Stimulated activated CD8-positive, alpha-beta memory T cell treated with anti-CD3 and anti-CD28 coated beads, Interleukin-7, amount 100 ng/mL, for 1 hour (primary cell): ENCODE measurements around the gene RLN2.
"Not testable (repeated sequence)": the region's sequence is repeated elsewhere in the genome, so short reads cannot be mapped to it uniquely, and the experiment has no call there.

Source experiments
- DNase-seq, 2 donors: peaks; one replicate each; pipeline ENCODE4 v3.0.0-alpha.2; 2020; ENCODE audit warnings: low read depth in 2 of 2

Gene RLN2, protein sequence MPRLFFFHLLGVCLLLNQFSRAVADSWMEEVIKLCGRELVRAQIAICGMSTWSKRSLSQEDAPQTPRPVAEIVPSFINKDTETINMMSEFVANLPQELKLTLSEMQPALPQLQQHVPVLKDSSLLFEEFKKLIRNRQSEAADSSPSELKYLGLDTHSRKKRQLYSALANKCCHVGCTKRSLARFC

DNA sequence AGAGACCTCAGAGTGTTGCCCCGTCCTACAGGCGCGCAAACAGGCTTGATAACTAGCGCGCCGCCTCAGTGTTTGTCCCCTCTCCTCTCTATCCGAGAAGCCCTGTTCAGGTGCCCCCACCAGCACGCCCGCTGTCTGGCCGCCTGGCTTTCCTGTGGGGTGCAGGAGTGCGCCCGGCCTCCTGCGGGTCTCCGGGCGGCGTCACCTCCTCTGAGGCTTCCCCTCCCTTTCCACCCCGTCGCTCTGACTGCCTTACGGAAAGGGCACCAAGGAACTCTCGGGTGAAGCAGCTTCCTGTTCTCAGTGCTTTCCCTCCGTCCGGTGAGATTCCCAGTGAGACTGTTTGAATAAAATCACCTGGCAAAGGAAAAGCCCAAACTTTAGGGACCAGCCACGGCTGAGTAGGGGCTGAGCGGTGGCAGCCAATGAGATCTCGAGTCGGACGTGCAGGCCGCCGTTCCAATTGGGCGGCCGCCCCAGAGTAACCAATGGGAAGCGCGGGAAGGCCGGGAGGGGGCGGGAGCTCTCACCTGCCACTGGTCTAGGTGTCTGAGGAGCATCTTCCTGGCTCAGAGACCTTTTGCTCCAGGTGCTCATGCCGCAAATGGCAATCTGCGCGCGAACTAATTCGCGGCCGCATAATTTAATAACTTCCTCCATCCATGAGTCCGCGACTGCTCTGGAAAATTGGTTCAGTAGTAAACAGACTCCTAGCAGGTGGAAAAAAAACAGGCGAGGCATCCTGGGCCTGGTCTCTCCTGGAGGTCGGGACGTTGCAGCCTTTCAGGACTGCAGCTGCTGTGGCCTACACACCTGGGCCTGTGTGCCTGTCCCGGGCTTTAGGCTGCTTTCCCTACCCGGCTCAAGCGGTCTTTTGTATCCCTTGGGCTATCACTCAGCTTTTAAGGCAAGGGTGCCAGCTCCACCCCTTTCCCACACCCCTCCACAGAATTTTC lies at the start of gene RLN2:
Gene RLN2 (minus strand): TSS at position 877 of the 956 bp plus-strand sequence. CDS start 136 bp downstream, at position 741.
- DNase-seq = not testable (repeated sequence)

DNA sequence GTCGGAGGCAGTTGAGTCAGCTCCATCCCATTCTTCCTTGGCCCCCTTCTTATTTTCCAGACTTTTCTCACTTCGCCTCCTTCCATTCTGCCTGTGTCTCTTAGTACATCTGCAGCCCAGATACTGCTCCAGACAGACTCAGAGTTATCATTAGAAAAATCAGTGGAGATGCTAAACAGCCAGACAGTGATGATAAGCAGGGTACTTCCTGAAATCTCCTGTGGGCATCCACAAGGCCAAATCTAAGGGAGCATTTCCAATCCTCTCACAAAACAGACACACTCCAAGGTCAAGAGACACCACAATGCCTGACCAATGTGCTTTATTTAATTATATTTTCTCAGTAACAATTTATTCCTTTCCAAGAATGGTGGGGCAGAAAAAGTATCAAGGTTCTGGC lies 49.7 kb upstream of the RLN2 start:
- no peak for DNase-seq

DNA sequence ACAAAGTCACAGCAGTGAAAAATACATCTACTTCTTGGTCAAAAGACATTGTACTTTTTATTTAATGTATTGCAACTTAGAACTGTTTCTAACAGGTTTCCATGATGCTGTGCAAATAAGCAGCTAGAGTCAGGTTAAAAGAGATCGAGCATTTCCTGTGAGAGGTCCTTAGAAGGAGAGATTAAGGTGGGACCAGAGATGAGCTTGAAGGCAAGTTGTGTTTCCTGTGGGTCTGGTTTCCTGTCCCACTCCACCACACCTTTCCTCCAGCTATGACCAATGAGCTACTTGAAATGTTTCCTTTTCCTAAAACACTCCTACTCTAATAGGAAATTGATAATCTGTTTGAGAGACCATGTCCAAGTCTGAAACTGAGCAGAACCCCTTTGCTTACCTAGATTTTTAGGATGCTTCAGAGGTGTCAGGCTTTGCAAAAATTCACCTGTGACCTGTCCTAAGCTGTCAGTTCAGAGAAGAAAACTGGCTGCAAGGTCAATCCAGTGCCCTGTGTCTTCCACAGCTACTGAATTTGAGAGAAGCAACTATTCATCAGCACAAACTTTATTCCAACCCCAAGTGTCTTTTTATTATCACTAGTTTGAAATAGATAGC lies 48.2 kb upstream of the RLN2 start:
- DNase-seq = no peak

DNA sequence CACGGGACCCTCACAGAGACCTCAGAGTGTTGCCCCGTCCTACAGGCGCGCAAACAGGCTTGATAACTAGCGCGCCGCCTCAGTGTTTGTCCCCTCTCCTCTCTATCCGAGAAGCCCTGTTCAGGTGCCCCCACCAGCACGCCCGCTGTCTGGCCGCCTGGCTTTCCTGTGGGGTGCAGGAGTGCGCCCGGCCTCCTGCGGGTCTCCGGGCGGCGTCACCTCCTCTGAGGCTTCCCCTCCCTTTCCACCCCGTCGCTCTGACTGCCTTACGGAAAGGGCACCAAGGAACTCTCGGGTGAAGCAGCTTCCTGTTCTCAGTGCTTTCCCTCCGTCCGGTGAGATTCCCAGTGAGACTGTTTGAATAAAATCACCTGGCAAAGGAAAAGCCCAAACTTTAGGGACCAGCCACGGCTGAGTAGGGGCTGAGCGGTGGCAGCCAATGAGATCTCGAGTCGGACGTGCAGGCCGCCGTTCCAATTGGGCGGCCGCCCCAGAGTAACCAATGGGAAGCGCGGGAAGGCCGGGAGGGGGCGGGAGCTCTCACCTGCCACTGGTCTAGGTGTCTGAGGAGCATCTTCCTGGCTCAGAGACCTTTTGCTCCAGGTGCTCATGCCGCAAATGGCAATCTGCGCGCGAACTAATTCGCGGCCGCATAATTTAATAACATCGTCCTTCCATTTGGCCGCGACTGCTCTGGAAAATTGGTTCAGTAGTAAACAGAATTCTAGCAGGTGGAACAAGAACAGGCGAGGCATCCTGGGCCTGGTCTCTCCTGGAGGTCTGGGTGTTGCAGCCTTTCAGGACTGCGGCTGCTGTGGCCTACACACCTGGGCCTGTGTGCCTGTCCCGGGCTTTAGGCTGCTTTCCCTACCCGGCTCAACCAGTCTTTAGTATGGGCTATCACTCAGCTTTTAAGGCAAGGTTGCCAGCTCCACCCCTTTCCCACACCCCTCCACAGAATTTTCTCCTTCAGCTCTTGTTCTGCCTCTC lies 34.8 kb upstream of the RLN2 start, which contains the start of gene RLN1:
Gene RLN1 (minus strand): TSS at position 885 of the 990 bp plus-strand sequence. CDS start 130 bp downstream, at position 755.
- DNase-seq = not testable (repeated sequence)

DNA sequence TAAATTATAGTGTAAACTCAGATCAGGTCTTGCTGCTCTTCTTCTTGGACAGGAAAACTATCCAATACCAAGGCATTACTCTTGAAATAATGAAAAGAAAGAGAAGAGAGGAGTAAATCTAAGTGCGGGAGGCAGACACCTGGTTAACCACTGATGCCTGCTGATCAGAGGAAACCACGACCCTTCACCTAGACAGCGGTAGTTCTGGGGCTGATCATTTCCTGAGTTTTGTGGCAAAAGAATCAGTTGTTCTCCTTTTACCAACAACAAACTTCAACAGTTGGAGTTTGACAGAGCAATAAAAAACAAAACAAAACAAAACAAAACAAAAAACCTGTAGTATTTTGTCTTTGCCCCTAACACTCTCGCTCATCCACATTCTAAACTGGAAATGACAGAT lies 32.2 kb upstream of the RLN2 start:
- DNase-seq = no peak

DNA sequence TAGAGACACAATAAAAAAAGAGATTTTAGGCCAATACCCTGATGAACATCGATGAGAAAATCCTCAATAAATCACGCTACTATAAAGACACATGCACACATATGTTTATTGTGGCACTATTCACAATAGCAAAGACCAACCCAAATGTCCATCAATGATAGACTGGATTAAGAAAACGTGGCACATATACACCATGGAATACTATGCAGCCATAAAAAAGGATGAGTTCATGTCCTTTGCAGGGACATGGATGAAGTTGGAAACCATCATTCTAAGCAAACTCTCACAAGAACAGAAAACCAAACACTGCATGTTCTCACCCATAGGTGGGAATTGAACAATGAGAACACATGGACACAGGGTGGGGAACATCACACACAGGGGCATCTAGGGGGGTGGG lies 26.8 kb upstream of the RLN2 start:
- not testable (repeated sequence) for DNase-seq

DNA sequence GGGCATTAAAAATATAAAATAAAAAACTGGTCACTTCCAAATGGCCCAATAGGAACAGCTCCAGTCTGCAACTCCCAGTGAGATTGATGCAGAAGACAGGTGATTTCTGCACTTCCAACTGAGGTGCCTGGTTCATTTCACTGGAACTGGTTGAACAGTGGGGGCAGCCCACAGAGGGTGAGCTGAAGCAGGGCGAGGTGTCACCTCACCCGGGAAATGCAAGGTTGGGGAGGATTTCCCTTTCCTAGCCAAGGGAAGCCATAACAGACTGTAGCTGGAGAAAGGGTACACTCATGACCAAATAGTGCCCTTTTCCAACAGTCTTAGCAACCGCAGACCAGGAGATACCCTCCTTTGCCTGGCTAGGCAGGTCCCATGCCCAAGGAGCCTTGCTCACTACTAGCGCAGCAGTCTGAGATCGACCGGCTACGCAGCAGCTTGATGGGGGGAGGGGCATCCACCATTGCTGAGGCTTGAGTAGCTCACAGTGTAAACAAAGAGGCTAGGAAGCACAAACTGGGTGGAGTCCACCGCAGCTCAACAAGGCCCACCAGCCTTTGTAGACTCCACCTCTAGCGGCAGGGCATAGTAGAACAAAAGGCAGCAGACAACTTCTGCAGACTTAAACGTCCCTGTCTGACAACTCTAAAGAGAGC lies 22.5 kb upstream of the RLN2 start:
- DNase-seq = no peak

DNA sequence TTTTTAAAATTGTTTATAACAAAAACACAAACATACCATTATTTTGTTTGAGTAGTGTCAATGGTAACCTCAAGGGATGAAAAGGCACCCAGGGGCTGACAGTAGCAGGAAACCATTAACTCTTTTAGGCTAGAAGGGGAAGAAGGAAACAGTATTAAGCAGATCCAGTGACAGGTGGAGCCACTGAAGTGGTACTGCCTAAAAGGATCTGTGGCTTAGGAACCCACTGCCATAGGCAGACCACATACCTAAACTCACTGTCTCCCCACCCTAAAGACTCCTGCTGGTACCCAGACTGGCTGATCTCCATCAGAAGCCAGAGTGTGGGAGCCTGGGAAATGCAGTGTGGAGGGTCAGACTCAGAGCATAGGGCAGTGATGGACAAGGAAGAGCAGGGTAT lies 21.7 kb upstream of the RLN2 start:
- DNase-seq = no peak

DNA sequence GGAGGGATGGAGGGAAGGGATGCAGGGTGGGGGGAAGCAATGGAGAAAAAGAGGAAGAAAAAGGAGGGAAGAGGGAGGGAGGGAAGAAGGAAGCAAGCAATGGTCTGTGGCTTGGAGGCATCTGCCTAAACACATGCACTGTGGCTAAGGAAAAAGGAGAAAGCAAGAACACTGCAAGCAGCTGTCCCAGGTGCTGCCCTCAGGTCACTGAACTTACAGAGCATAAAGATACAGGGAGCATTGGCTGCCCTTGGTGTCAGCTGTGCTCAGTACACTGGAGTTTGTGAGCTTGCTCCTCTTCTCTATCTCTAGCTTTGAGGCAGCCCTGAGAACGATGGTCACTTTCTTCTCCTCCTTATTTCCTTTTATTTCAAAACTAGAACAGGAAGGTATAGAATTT lies 17.1 kb upstream of the RLN2 start:
- DNase-seq = not testable (repeated sequence)

DNA sequence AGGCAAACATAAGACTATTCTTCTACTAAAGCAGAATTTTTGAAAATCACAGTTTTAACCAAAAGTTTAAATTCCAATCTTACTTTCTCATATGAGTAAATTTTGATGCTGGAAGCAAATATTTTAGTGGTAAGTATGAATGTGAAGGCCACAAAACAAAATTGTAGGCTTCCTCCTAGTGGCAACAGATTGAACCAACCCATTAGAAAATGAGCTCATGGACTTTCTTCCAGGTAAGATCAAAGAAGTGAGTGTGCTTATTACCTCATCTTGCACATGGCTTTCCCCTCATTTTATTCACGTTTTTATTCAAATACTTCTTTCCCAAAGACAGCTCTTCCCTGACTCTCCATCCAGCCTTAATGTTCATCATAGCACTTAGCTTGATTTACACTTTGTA lies 16.5 kb upstream of the RLN2 start:
- no peak for DNase-seq

DNA sequence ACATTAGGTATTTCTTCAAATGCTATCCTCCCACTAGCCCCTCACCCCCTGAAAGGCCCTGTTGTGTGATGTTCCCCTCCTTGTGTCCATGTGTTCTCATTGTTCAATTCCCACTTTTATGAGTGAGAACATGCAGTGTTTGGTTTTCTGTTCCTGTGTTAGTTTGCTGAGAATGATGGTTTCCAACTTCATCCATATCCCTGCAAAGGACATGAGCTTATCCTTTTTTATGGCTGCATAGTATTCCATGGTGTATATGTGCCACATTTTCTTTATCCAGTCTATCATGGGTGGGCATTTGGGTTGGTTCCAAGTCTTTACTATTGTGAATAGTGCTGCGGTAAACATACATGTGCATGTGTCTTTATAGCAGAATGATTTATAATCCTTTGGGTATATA lies 11.9 kb upstream of the RLN2 start:
- DNase-seq = not testable (repeated sequence)

DNA sequence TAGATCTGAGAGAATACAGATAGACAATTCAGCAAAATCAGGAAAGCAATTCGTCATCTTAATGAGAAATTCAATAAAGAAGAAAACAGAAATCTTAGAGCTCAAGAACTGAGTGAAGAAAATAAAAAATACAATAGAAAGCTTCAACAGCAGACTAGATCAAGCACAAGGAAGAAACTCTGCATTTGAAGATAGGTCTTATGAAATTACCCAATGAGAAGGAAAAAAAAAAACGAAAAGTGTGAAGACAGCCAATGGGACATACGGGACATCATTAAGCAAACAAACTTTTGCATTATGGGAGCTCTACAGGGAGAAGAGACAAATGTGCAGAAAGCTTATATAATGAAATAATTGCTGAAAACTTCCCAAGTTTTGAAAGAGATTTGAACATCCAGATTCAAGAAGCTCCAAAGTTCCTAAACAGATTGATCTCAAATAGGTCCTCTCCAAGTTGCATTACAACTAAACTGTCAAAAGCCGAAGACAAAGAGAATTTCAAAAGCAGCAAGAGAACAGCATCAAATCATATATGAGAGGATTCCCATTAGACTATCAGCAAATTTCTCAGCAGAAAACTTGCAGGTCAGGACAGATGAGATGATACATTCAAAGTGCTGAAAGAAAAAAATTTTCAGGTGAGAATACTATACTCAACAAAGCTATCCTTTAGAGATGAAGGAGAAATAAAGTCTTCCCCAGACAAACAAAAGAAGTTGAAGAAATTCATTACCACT lies 10.8 kb upstream of the RLN2 start:
- no peak for DNase-seq

DNA sequence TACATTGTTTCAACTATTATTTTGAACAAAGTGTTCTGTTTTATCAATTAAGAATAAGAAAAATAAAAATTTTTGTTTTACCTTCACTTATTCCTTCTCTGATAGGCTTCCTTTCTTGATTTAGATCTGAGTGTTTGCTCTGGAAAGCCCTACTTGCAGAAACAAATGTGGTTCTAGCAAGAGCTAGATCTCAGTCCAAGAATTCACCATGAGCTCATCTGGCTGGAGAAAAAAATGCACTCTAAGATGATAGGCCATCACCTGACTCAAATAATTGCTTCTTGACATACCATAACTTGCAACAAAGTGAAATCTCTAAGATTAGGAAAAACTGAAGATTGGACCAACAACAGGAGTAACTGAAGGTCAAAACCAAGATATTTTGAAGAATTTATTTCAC lies 6.3 kb upstream of the RLN2 start:
- no peak for DNase-seq

DNA sequence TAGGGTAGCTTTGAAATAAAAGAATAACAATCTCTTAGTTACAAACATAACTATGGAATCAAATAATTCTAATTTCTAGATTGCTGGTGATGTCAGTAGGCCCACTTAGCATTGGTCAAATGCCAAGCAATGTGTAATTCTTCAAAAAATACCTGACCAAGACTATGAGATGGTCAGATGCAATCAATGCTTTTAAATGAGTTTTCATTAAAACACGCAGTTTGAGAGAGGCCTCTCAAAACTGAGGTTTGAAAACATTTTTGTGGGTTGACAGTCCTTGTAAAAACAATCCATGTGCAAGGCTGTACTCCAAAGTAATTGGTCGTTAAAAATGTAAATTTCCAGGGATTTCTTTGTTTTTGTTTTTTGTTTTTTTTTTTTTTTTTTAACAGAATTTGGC lies 1.2 kb upstream of the RLN2 start:
- DNase-seq = no peak

DNA sequence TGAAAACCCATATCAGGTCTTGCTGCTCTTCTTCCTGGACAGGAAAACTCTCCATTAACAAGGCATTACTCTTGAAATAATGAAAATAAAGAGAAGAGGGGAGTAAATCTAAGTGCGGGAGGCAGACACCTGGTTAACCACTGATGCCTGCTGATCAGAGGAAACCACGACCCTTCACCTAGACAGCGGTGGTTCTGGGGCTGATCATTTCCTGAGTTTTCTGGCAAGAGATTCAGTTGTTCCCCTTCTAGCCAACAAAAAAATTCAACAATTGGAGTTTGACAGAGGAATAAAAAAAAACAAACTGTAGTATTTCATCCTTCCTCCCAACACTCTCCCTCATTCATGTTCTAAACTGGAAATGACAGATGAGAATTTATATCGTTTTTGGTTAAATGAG lies 3.0 kb downstream of the RLN2 start:
- DNase-seq = no peak

DNA sequence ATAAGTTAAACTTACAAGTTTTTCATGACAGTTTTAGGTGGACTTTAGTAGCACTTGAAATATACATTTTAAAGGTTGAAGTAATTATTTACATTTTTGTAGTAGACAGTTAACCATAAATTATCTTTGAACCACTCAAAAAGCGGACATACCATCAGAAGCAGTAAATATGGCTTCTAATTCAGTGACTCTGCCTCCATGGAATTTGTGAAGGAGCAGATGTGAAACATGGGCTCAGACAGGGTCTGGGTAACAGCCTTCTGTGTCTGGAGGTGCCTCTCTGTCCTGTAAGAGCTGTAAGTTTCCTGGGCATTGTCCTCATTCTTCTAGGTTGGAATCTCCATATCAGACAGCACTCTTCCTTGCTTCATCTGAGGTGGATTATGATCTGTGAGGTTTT lies 12.4 kb downstream of the RLN2 start:
- DNase-seq = no peak

DNA sequence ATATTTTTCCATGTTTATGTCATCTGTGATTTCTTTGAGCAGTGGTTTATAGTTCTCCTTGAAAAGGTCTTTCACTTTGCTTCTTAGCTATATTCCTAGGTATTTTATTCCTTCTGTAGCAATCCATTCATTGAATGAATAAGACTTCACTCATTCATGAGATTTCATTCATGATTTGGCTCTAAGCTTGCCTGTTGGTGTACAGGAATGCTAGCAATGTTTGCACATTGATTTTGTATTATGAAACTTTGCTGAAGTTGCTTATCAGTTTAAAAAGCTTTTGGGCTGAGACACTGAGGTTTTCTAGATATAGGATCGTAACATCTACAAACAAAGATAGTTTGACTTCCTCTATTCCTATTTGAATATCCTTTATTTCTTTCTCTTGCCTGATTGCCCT lies 15.9 kb downstream of the RLN2 start:
- DNase-seq = no peak

DNA sequence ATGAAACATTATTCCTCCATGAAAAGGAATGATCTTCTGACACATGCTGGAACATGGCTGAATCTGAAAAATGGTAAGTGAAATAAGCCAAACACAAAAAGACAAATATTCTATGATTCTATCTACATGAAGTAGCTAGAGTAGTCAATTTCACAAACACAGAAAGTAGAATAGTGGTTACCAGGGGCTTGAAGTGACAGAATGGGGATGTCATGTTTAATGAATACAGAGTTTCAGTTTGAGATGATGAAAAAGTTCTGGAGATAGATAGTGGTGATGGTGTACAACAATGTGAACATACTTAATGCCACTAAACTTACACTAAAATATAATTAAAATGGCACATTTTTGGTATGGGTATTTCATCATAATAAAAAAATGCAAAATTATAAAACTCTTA lies 18.3 kb downstream of the RLN2 start:
- no peak for DNase-seq

DNA sequence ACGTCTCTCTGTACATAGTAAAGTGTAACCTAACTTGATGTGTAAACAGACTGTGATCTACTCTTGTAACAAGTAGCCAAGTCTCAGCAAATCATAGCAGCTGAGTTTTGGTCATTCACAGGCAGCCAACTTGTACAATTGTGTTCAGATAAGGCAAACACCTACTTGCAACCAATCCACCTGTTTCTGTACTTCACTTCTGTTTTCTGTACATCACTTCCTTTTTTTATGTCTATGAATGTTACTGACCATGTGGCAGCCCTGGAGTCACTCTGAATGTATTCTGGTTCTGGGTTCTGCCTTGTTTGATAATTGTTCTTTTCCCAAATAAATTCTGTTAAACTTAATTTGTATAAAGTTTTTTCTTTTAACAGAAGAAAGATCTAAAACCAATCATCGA lies 26.0 kb downstream of the RLN2 start:
- no peak for DNase-seq

DNA sequence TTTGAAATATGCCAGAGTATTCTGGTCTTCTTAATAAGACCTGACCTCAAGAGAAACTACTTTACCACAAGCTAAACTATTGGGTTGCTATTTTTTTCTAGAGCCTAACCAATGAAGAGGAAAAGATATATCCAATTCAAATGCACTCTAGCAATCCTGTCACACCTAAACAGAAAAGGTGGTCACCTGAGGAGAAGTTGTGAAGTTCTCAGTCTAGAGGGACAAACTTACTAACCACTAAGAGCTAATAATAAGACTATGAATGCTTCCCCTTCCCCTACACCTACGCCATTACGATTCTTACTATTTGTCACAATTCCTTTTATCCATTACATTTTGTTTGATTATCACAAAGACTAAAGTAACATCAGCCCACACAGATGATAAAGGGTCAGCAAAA lies 29.7 kb downstream of the RLN2 start:
- DNase-seq = no peak
